ENCODE results near the gene C21orf91. TPM values are rescaled to one million over a fixed set of nuclear protein-coding genes. Genes with fewer than 3 reads are reported as not detected.

The C21orf91 gene
- total RNA-seq, 1 experiment from 2014 or later = 49.2 TPM

DNA sequence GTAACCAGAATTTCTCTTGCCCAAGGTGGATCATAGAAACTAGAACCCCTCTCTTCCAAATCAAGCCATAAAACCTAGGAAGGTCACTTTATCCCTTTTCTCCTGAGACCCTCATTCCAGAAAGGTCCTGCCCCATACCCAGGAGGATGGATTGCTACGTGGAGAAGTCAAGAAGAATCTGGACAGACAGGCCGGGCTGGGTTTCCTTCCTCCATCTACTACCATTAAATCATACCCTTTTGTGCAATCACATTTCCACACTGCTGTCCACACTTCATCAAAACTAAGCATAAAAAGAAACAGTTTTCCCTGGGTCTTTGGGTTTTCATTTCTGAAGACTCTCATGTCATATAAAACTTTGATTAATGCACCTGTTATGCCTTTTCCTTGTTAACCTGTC lies 65.4 kb downstream of the C21orf91 start:
- no peak overlapping the region for H3K4ac ChIP-seq (ENCODE audit: low read depth, low read length)
- H3K9ac ChIP-seq (ENCODE audit: extremely low read depth, insufficient read length, low read length) = no peak overlapping the region
- H2AFZ ChIP-seq (ENCODE audit: low read length) = no peak overlapping the region
- no peaks in the 10 kb centered on the region for H3K79me1 ChIP-seq (ENCODE audit: insufficient read depth, low read depth, low read length, poor library complexity, severe bottlenecking)
- no peak overlapping the region for H3K4me2 ChIP-seq (ENCODE audit: insufficient read depth, insufficient read length, low read length)
- H4K91ac ChIP-seq (ENCODE audit: insufficient read length, low read depth, low read length) = no peak overlapping the region
- no peak overlapping the region for H3K23ac ChIP-seq (ENCODE audit: insufficient read length, low read depth, low read length)
- no peaks in the 10 kb centered on the region for H3K9me3 ChIP-seq (ENCODE audit: control insufficient read depth, low read depth, low read length)
- no peak overlapping the region for H3K56ac ChIP-seq (ENCODE audit: insufficient read length, low read depth, low read length)
- no peak for DNase-seq
- no peak overlapping the region for H2BK12ac ChIP-seq (ENCODE audit: insufficient read length, low read depth, low read length)
- H3K79me2 ChIP-seq (ENCODE audit: insufficient read depth, low read length) = no peaks in the 10 kb centered on the region
- no peaks in the 10 kb centered on the region for H3K4me1 ChIP-seq (ENCODE audit: insufficient read depth, low read length)
- Mint-ChIP-seq H3K27ac (no peak overlapping the region), H3K9me3 (peaks cover 0 to 7% of the 10 kb centered on the region in 2 experiments; a peak in 4 of 5 replicates), H3K36me3 (ENCODE audit: insufficient read depth in 1 of 3, low read depth in 3 of 3) (peaks cover 0 to 2% (median 0%) of the 10 kb centered on the region in 3 experiments; a peak in 4 of 7 replicates), H3K4me1 (peaks cover 3 to 5% of the 10 kb centered on the region in 2 experiments), H3K27me3 (ENCODE audit: low read depth) (no peaks in the 10 kb centered on the region), H3K4me3 (no peak overlapping the region)
- H4K20me1 ChIP-seq (ENCODE audit: control insufficient read depth, insufficient read depth, insufficient read length) = no peaks in the 10 kb centered on the region
- no peaks in the 10 kb centered on the region for H3K27me3 ChIP-seq (ENCODE audit: insufficient read depth, low read length)
- H2BK5ac ChIP-seq (ENCODE audit: insufficient read length, low read length) = no peak overlapping the region
- no peak overlapping the region for H2BK15ac ChIP-seq (ENCODE audit: low read depth, low read length)
- no peak overlapping the region for H2BK120ac ChIP-seq (ENCODE audit: low read depth, low read length, poor library complexity, severe bottlenecking)
- H4K5ac ChIP-seq (ENCODE audit: insufficient read length, low read depth, low read length) = no peak overlapping the region
- TF ChIP-seq, protein P1, sequence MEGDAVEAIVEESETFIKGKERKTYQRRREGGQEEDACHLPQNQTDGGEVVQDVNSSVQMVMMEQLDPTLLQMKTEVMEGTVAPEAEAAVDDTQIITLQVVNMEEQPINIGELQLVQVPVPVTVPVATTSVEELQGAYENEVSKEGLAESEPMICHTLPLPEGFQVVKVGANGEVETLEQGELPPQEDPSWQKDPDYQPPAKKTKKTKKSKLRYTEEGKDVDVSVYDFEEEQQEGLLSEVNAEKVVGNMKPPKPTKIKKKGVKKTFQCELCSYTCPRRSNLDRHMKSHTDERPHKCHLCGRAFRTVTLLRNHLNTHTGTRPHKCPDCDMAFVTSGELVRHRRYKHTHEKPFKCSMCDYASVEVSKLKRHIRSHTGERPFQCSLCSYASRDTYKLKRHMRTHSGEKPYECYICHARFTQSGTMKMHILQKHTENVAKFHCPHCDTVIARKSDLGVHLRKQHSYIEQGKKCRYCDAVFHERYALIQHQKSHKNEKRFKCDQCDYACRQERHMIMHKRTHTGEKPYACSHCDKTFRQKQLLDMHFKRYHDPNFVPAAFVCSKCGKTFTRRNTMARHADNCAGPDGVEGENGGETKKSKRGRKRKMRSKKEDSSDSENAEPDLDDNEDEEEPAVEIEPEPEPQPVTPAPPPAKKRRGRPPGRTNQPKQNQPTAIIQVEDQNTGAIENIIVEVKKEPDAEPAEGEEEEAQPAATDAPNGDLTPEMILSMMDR (conservative IDR thresholded peaks at IDR 0.05) = no peak
- H3K14ac ChIP-seq (ENCODE audit: insufficient read depth, low read length) = no peak overlapping the region
- no CpG with 5 or more reads among the region's 2 CpGs for WGBS (ENCODE audit: extremely low coverage, insufficient read length, low lambda C conversion rate)
- no peak overlapping the region for H3T11ph ChIP-seq (ENCODE audit: low read length)
- no peak overlapping the region for H2BK20ac ChIP-seq (ENCODE audit: low read depth, low read length, poor library complexity, severe bottlenecking)
- no peak overlapping the region for H3K27ac ChIP-seq (ENCODE audit: insufficient read length, low read depth, low read length)
- H3K18ac ChIP-seq (ENCODE audit: insufficient read length, low read depth, low read length) = no peak overlapping the region
- no peak overlapping the region for H2AK5ac ChIP-seq (ENCODE audit: insufficient read length, low read length)
- H4K8ac ChIP-seq (replicated peaks; ENCODE audit: insufficient read length, low read depth, low read length) = no peak overlapping the region
- H3K23me2 ChIP-seq (ENCODE audit: insufficient read length, low read depth, low read length, poor library complexity, severe bottlenecking) = no peaks in the 10 kb centered on the region

Data from H9 (cell line).